Heart right ventricle (tissue), 16 donors: ENCODE data around the gene GPR68. TPM values are rescaled to one million over a fixed set of nuclear protein-coding genes. Genes with fewer than 3 reads are reported as not detected.

Source experiments
- ATAC-seq, 8 donors: fragments of 200-7000 bp; cut with Tn5 transposase; one replicate each; pipeline ENCODE4 v1.9.1; 2020; ENCODE audit warnings: mild to moderate bottlenecking in 8 of 8, moderate library complexity in 8 of 8, moderate number of reproducible peaks in 1 of 8
- DNase-seq, 2 donors: peaks; one replicate each; pipeline ENCODE4 v3.0.0-alpha.2; 2020
- H3K27ac ChIP-seq, 10 donors: fragments of 200-600 bp; sonication (generic) in 2 of 10; one replicate each; pipeline versions ENCODE4 v1.5.0 to v1.8.0; 2020 to 2022; ENCODE audit warnings: mild to moderate bottlenecking in 3 of 10
- H3K27me3 ChIP-seq, 7 donors: fragments of 200-600 bp; one replicate each; pipeline ENCODE4 v1.8.0; 2021 to 2022; ENCODE audit warnings: mild to moderate bottlenecking in 2 of 7
- H3K36me3 ChIP-seq, 9 donors: fragments of 200-600 bp; sonication (generic) in 1 of 9; one replicate each; pipeline versions ENCODE4 v1.5.0 to v1.8.0; 2020 to 2022; ENCODE audit warnings: mild to moderate bottlenecking in 2 of 9
- H3K4me1 ChIP-seq, 9 donors: fragments of 200-600 bp; sonication (generic) in 1 of 9; one replicate each; pipeline versions ENCODE4 v1.5.0 to v1.8.0; 2020 to 2022; ENCODE audit warnings: mild to moderate bottlenecking in 4 of 9
- H3K4me3 ChIP-seq, 10 donors: fragments of 200-600 bp; sonication (generic) in 2 of 10; one replicate each; pipeline versions ENCODE4 v1.5.0 to v1.8.0; 2020 to 2022; ENCODE audit warnings: mild to moderate bottlenecking in 7 of 10, moderate library complexity in 2 of 10
- H3K9me3 ChIP-seq, 11 donors: fragments of 200-600 bp in 10 of 11; sonication (generic) in 2 of 11; one replicate each; pipeline versions ENCODE4 v1.5.0 to v1.8.0; 2013 to 2022; ENCODE audit warnings: mild to moderate bottlenecking in 2 of 11, control low read depth in 1 of 11, moderate library complexity in 1 of 11
- CTCF ChIP-seq, 9 donors: fragments of 200-600 bp; sonication (generic) in 2 of 9; IDR thresholded peaks; one replicate each; pipeline versions ENCODE4 v1.5.0 to v1.8.0; 2021 to 2022; ENCODE audit warnings: antibody characterized with exemption in 9 of 9, mild to moderate bottlenecking in 5 of 9, moderate library complexity in 1 of 9
- WGBS, 2 donors: extraction: QIAGEN DNeasy Blood & Tissue Kit; methylation state at CpG; one replicate each; pipeline ENCODE4 v1.1.7; 2013; ENCODE audit warnings: inconsistent platforms in 1 of 2; 5-methylcytosine and 5-hydroxymethylcytosine counted together
- intact Hi-C, 10 donors: fragments of 100-400 bp; cut with DNase I; formaldehyde crosslinking; loops; one replicate each; pipeline versions ENCODE4 v1.11.1 to v1.14.2; 2022
- polyA plus RNA-seq, 2 donors: library from polyadenylated mRNA; stranded (reverse); fragments of 200-250 nt; gene quantifications; one replicate each; pipeline ENCODE4 v1.2.3, GENCODE V29; 2013
- total RNA-seq, 10 donors: library from RNA; stranded (reverse); fragmentation: NEBNext Ultra II Directional in 3 of 10; extraction: Animal tissue kit (Norgen Biotek cat#: 25700) in 3 of 10; gene quantifications; one replicate each; pipeline versions ENCODE4 v1.2.1 to v1.2.4, GENCODE V29; 2021 to 2023
- donor health status: Arrhythmogenic right ventricular cardiomyopathy.
- donor health status: ischemic (EF 13 %, LVEDD 7.1; RV severe dilation, severe dysfunction).
- donor health status: healthy with polysubstance abuse.
- donor health status: DM: no; HTN: yes; CAD: no.
- donor health status: DM: no; HTN: no; CAD: no.
- donor health status: ischemic (EF 25% LVEDD 6.9; RV normal size, moderate dysfunction).
- donor health status: ischemic (EF 25% LVEDD 5.7; RV mildly dilated, moderate dysfunction).
- donor health status: healthy.
- donor health status: DM: yes; HTN: yes; CAD: no.
- donor health status: Ischemic cardiomyopathy.
- donor health status: ischemic (EF 35%, LVEDD 5.7; RV mildly dilated, moderate dysfunction).
- donor health status: nonischemic (EF 11% LVEDD 7.7; RV severe dilation, severe dysfunction).
- donor health status: DM: yes; HTN: yes; CAD: no.
- donor health status: PGD.
- donor health status: ischemic (EF 29% LVEDD 5.4; RV normal size, mild dysfunction).
- donor health status: nonischemic (EF 23%, LVEDD 6.1; RV moderate dilation, normal function).

GPR68 gene
- total and polyA plus RNA-seq, 12 donors = 0.13 to 2.4 (median 0.29) TPM

DNA sequence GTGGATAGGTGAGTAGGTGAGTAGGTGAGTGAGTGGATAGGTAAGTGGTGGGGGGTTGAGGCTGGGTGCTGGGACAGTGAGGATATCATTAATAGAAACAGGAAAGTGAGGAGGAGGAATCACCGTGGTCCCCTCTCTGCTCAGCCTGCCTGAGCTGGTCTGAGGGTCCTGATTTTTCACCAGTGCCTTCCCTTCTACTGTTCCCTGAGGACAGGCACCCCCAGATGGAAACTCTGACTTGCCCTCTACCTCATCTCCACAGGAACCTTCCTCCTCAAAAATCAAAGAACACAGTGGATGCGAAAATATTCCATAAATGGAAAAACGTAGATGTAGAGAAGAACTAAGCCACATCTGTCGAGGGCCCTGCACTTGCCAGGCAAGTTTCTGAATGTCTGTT is 1.9 kb downstream of the GPR68 start:
- Histone ChIP-seq H3K27me3 (no peaks in the 10 kb centered on the region), H3K27ac (peak overlapping the region in 2 of 10 donors; percentile 11 to 84), H3K36me3 (no peaks in the 10 kb centered on the region), H3K4me3 (peak overlapping the region in 2 of 10 donors; percentile 11 to 47), H3K9me3 (peaks cover 0 to 6% (median 0%) of the 10 kb centered on the region in 11 donors), H3K4me1 (peaks cover 0 to 48% (median 0%) of the 10 kb centered on the region in 9 donors)
- 84 to 89% methylated on average over 4 of the region's 4 CpGs for WGBS, 2 donors
- no peak for TF ChIP-seq CTCF (IDR thresholded peaks at IDR 0.05)
- intact Hi-C loops = no loop called here
- ATAC-seq (no peak), DNase-seq (no peak)

- peak overlapping the region in 2 of 10 donors; percentile 11 to 47 for H3K4me3 ChIP-seq
- TF ChIP-seq CTCF (IDR thresholded peaks at IDR 0.05) = no peak
- peaks cover 0 to 56% (median 0%) of the 10 kb centered on the region in 9 donors for H3K4me1 ChIP-seq
- peaks cover 0 to under 1% (median 0%) of the 10 kb centered on the region in 11 donors for H3K9me3 ChIP-seq
- intact Hi-C loops = no loop called here
- no peaks in the 10 kb centered on the region for H3K27me3 ChIP-seq
- H3K36me3 ChIP-seq = no peaks in the 10 kb centered on the region
- H3K27ac ChIP-seq = peak overlapping the region in 1 of 10 donors; percentile 84
- DNase-seq = no peak
- no peak for ATAC-seq
- 68 to 71% methylated on average over 7 of the region's 7 CpGs for WGBS, 2 donors
Observed at GRCh38 chr14:91241863-91242262, 2.6 kb downstream of the GPR68 start.

DNA sequence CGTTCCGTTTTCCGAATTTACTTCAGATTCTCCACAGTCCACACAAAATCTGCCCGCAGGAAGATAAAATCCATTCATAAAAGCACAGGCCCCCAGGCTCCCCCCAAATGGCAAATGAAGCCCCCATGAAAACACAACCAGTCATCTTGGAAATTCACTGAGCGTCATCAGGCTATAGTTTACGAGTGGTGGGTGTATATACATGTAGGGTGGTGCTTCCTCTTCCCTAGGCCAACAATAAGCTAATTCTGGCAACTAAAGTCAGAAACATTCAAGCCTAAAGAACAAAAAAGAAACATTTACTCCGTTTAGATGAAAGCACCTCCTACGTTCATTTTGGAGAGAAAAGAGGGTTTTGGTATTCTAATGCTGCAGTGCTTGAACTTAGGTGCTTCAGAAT is 5.8 kb downstream of the GPR68 start:
- H3K4me1 ChIP-seq = peaks cover 0 to 36% (median 0%) of the 10 kb centered on the region in 9 donors
- intact Hi-C loops = no loop called here
- H3K27ac ChIP-seq = no peak overlapping the region
- DNase-seq (no peak), ATAC-seq (no peak)
- 76 to 82% methylated on average over 8 of the region's 8 CpGs for WGBS, 2 donors
- H3K9me3 ChIP-seq = no peaks in the 10 kb centered on the region
- no peak overlapping the region for H3K4me3 ChIP-seq
- TF ChIP-seq CTCF (IDR thresholded peaks at IDR 0.05) = no peak
- peaks cover 0 to 18% (median 0%) of the 10 kb centered on the region in 9 donors for H3K36me3 ChIP-seq
- H3K27me3 ChIP-seq = no peaks in the 10 kb centered on the region

GRCh38 chr14:91238085-91238484 is 6.4 kb downstream of the GPR68 start:
- no peak for ATAC-seq
- Histone ChIP-seq H3K36me3 (peaks cover 0 to 19% (median 0%) of the 10 kb centered on the region in 9 donors), H3K27me3 (no peaks in the 10 kb centered on the region), H3K4me1 (peaks cover 0 to 31% (median 0%) of the 10 kb centered on the region in 9 donors), H3K9me3 (no peaks in the 10 kb centered on the region), H3K4me3 (no peak overlapping the region), H3K27ac (no peak overlapping the region)
- intact Hi-C loops = no loop called here
- no peak for TF ChIP-seq CTCF (IDR thresholded peaks at IDR 0.05)
- DNase-seq = no peak
- WGBS, 2 donors = 77 to 85% methylated on average over 4 of the region's 4 CpGs
